Head of caudate nucleus (tissue), 42 donors: Measurements from ENCODE around the gene U2AF2.

Experiments used
- DNase-seq, 42 donors: peaks; one replicate each; pipeline versions ENCODE4 v3.0.0 to v3.0.0-alpha.2; 2020 to 2021; ENCODE audit warnings: mixed read lengths in 7 of 42
- intact Hi-C: fragments of 100-400 bp; cut with DNase I; formaldehyde crosslinking; loops from one replicate; pipeline ENCODE4 v1.15.0; 2022

The U2AF2 gene

DNA sequence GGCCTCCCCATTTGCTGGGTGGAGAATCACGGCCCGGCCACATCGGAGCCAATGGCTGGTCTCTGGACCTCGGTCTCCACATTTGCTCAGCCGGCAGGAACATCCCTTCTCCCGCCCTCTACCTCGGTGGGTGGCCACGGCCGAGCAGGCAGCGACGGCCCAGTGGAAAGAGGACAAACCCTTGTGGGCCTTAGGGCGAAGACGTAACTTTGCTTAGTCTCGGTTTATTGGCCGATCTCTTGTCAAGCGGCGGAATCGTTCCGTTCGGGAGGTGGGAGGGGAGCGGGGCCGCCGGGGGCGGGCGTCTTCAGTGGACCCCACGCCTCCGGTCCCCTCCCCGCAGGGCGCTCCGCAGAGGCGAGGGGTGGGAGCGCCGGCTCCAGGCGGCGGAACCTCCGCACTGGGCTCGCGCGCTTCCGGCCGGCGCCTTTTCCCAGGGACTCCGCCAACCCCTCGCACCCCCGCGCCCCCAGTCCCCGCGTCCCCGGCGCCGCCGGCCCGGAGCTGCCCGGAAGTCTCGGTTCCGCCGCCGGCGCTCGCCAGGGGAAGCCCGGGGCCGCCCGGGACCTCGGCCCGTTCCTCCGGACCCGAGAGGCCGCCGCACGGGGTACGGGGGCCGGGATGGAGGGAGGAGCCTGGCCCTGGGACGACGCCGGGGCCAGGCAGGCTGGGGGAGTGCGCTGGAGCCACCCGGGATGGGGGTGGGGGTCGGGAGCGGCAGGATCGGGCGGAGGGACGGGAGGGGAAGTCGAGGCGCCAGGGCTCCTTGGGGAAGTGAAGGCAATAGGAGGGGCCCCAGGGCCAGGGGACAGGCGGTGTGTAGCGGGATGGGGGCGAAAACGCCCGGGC, 14.0 kb upstream of the U2AF2 start, which contains the start of gene ZNF580:
ZNF580 (plus strand) TSS at position 426 of the 849 bp plus-strand sequence. CDS start 1,507 bp downstream, outside the sequence.
- intact Hi-C loops, result no loop called here
- DNase-seq, result peak in 38 of 42 donors; percentile 54 to 88 (median 73)

DNA sequence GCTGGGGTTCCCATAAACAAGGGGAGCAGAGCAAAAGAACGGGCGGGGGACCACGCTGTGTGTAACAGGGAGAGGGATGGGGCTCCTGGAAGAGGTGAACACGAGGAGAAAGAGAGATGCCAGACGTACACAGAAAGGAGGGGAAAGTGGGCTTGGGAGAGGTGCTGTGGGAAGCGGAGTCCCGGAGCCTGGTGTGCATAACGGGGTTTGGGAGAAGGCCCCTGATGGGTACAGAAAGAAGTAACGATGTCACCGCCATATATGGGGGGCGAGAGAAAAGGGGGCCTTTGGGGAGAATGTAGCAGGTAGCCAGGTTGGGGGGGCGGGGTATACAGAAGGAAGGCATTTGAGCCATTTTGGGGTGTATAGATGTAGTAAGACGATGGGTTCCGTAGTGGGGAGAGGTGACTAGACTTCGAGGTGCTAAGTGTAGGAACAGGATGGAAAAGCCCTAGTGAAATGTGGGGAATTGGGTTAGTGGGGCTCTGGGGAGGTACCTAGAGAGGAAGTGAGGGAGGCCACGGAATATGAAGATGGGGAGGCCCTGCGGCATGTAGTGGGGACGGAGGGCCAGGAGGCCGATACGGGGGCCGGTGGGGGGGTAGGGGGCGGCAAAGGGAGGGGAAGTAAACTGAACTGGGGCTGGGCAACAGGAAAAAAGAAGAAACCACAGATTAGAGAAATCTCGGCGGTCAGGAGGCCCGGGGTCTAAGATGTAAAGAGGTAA, 13.2 kb upstream of the U2AF2 start:
- intact Hi-C loops, result no loop called here
- peak in 3 of 42 donors; percentile 22 to 51 (median 30) for DNase-seq

GRCh38 chr19:55642153-55643002, 12.5 kb upstream of the U2AF2 start:
- peak in 10 of 42 donors; percentile 21 to 60 (median 34) for DNase-seq
- intact Hi-C loops, result no loop called here

DNA sequence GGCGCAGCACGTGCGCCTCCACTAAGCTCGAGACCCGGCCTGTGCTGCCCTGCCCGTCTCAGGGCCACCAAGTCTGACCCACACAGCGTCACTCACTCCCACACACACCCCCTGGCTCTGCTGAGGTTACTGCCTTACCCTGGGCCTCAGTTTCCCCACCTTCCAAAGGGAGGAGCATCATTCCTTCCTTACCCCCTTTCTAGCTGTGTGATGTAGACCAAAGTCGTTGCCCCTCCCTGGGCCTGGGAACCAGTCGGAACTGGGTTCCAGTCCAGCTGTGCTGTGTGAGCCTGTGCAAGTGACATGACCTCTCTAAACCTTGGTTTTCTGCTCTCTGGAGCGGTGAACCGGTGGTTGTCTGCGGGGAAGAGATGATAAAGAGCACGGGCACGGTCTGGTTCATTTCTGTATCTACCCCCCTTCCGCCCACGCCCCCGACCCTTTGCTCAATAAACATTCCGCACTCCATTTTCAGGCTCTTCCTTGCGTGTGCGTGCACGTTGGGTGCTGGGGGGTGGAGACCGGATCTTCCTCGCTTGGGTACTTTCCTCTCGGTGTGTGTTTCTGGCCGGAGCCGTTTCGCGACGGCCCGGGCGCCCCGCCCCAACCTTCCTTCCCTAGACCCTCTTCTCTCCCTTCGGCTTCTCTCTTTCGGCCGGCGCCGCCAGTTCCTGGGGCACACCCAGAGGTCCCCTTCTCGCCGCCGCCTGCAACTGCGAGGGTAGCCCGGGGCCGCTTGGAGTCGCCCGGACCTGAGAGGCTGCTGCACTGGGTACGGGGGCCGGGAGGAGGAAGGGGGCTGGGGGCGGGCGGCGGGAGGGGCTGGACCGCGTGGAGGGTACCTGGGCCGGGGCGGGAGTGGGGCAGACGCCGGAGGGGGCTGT, 11.6 kb upstream of the U2AF2 start, which contains the start of gene ZNF581:
ZNF581 (plus strand) TSS at position 647 of the 884 bp plus-strand sequence. CDS start 923 bp downstream, outside the sequence.
- peak; percentile 59 to 91 (median 79) for DNase-seq
- intact Hi-C loops, result no loop called here

GRCh38 chr19:55643887-55644176, 11.0 kb upstream of the U2AF2 start:
- DNase-seq, result peak in 8 of 42 donors; percentile 28 to 69 (median 50)
- intact Hi-C loops, result no loop called here

GRCh38 chr19:55644191-55644833, 10.5 kb upstream of the U2AF2 start:
- DNase-seq, result no peak
- intact Hi-C loops, result no loop called here

GRCh38 chr19:55644842-55645511, 9.9 kb upstream of the U2AF2 start:
- intact Hi-C loops, result no loop called here

GRCh38 chr19:55645512-55645881, 9.3 kb upstream of the U2AF2 start:
- intact Hi-C loops, result no loop called here
- no peak for DNase-seq

More at GRCh38 chr19:55644842-55645511, 9.9 kb upstream of the U2AF2 start:
- no peak for DNase-seq

DNA sequence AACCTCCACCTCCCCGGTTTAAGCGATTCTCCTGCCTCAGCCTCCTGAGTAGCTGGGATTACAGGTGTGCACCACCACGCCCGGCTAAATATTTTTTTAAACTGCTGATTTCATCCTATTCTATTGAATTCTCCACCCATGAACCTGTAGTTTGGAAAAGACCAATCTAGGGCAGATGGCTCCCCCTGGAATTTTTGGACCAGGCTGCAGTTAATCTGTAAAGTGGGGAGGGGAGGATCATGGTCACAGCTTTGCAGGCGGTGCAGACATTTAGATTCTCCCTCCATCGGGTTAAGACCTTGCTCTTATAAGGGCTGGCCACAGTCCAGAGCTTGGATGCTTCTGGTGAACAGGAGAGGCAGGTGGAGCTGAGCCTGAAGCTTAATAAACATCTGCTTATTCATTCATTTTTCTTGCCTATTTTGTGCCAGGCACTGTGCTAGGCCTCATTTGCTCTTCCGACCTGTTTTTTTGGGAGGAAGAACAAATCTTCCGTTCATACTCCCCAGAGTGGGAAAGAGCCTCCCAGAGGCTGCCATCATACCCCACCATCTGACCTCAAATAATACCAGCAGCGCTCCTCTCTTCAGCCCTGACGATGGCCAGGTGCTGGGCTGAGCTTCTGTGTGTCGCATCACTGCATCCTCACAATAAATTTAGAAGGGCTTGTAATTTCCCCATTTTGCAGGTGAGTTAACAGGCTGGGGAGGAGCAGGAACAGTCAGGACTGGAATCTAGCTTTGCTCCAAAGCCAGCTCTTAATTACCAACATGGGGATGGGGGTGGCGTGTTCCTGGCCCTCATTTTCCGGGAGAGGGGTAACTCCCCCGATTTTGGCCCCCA, 7.7 kb upstream of the U2AF2 start:
- intact Hi-C loops, result no loop called here
- DNase-seq, result no peak

GRCh38 chr19:55647732-55648584, 6.9 kb upstream of the U2AF2 start, which contains the start of gene CCDC106:
CCDC106 (plus strand) TSS chr19:55648212; CDS start chr19:55649047, 835 bp downstream.
- DNase-seq, result peak; percentile 55 to 93 (median 82)
- intact Hi-C loops, result no loop called here

GRCh38 chr19:55648585-55649267, 6.1 kb upstream of the U2AF2 start:
- no peak for DNase-seq
- intact Hi-C loops, result no loop called here

GRCh38 chr19:55649268-55650125, 5.3 kb upstream of the U2AF2 start:
- intact Hi-C loops, result no loop called here
- no peak for DNase-seq

GRCh38 chr19:55650126-55650557, 4.7 kb upstream of the U2AF2 start:
- intact Hi-C loops, result no loop called here
- DNase-seq, result no peak
